GM21360 (cell line): ENCODE data around the gene SMTNL1.
"Not testable (repeated sequence)": the region's sequence is repeated elsewhere in the genome, so short reads cannot be mapped to it uniquely, and the experiment has no call there.

Experiments used
- ATAC-seq: cut with Tn5 transposase; IDR thresholded peaks from one replicate; pipeline ENCODE4 v1.9.1; 2021; ENCODE audit warnings: mild to moderate bottlenecking, moderate library complexity; ENCODE audit not compliant: unreplicated experiment

SMTNL1 gene

GRCh38 chr11:57508341-57509170 lies 28.8 kb upstream of the SMTNL1 start:
- ATAC-seq, result no peak

- no peak for ATAC-seq
These were observed 25.5 kb upstream of the SMTNL1 start for GRCh38 chr11:57511741-57512430.

GRCh38 chr11:57512646-57513451 lies 24.5 kb upstream of the SMTNL1 start:
- no peak for ATAC-seq

GRCh38 chr11:57513452-57513795 lies 24.0 kb upstream of the SMTNL1 start:
- ATAC-seq, result no peak

- peak; percentile 35 for ATAC-seq
These were observed 23.4 kb upstream of the SMTNL1 start for GRCh38 chr11:57513911-57514537.

GRCh38 chr11:57514538-57515331 lies 22.7 kb upstream of the SMTNL1 start:
- peak; percentile 31 for ATAC-seq

- ATAC-seq, result peak; percentile 32
These were observed 21.9 kb upstream of the SMTNL1 start, which contains the start of gene SLC43A1 for GRCh38 chr11:57515332-57516060. SLC43A1 (minus strand) TSS chr11:57515702; CDS start chr11:57514111, 1,591 bp downstream.

- no peak for ATAC-seq
These were observed 21.3 kb upstream of the SMTNL1 start for GRCh38 chr11:57516061-57516443.

GRCh38 chr11:57521116-57521515 lies 16.3 kb upstream of the SMTNL1 start:
- no peak for ATAC-seq

- ATAC-seq, result no peak
These were observed 14.0 kb upstream of the SMTNL1 start for GRCh38 chr11:57523419-57523818.

- no peak for ATAC-seq
These were observed 10.3 kb upstream of the SMTNL1 start for GRCh38 chr11:57527056-57527631.

GRCh38 chr11:57529012-57529411 lies 8.4 kb upstream of the SMTNL1 start:
- ATAC-seq, result no peak

GRCh38 chr11:57530215-57530595 lies 7.2 kb upstream of the SMTNL1 start:
- no peak for ATAC-seq

GRCh38 chr11:57530596-57531507 lies 6.5 kb upstream of the SMTNL1 start, which contains the start of gene TIMM10:
TIMM10 (minus strand) TSS chr11:57530754; CDS start chr11:57530189, 565 bp downstream.
- ATAC-seq, result peak; percentile 96

- ATAC-seq, result not testable (repeated sequence)
These were observed 2.9 kb upstream of the SMTNL1 start for GRCh38 chr11:57534449-57534848.

- no peak for ATAC-seq
These were observed 1.9 kb downstream of the SMTNL1 start for GRCh38 chr11:57539342-57539741.

GRCh38 chr11:57541169-57541568 lies 3.8 kb downstream of the SMTNL1 start:
- no peak for ATAC-seq

- ATAC-seq, result no peak
These were observed 5.2 kb downstream of the SMTNL1 start for GRCh38 chr11:57542582-57542981.
